Measurements from ENCODE around the gene UBE3A.

The UBE3A gene

DNA sequence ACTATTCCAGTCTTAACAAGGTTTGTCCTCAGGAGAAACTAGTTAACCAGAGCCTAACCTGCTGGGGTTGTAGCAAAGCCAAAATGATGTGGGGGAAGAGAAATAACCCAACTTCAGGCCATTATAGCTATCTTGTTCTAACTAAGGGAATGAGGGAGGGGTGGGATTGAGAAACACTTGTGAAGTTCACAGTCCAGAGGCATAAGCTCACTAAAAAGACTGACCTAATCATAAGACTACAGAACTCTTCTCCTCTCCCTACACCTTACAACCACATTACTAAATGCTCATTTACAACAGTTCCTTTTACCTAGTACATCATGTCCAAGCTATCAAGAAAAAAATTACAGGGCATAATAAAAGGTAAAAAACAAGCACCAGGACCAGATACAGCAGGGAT, 52.8 kb downstream of the UBE3A start:
- no peak for DNase-seq
- no peak overlapping the region for H3K27ac ChIP-seq (ENCODE audit: insufficient read depth, low read length, poor library complexity, severe bottlenecking)
- peaks cover 3% of the 10 kb centered on the region for H3K36me3 ChIP-seq (ENCODE audit: control insufficient read depth, insufficient read depth, low read length)
- no peak overlapping the region for H3K4me3 ChIP-seq (ENCODE audit: insufficient read depth, low read depth, low read length, poor library complexity, severe bottlenecking)
- no peaks in the 10 kb centered on the region for H3K27me3 ChIP-seq (replicated peaks; ENCODE audit: control insufficient read depth, insufficient read depth, low read length, poor library complexity, severe bottlenecking)
- H3K4me1 ChIP-seq (ENCODE audit: control insufficient read depth, insufficient read depth, low read length, poor library complexity, severe bottlenecking): no peaks in the 10 kb centered on the region
- H3K9me3 ChIP-seq (ENCODE audit: control insufficient read depth, low read length): no peaks in the 10 kb centered on the region

- no peak overlapping the region for H3K4me3 ChIP-seq (ENCODE audit: insufficient read depth, low read depth, low read length, poor library complexity, severe bottlenecking)
- H3K4me1 ChIP-seq (ENCODE audit: control insufficient read depth, insufficient read depth, low read length, poor library complexity, severe bottlenecking): no peaks in the 10 kb centered on the region
- peaks cover 13% of the 10 kb centered on the region for H3K36me3 ChIP-seq (ENCODE audit: control insufficient read depth, insufficient read depth, low read length)
- H3K9me3 ChIP-seq (ENCODE audit: control insufficient read depth, low read length): no peaks in the 10 kb centered on the region
- H3K27me3 ChIP-seq (replicated peaks; ENCODE audit: control insufficient read depth, insufficient read depth, low read length, poor library complexity, severe bottlenecking): no peaks in the 10 kb centered on the region
- no peak for DNase-seq
- no peak overlapping the region for H3K27ac ChIP-seq (ENCODE audit: insufficient read depth, low read length, poor library complexity, severe bottlenecking)
Measured at GRCh38 chr15:25381579-25381978, 57.2 kb downstream of the UBE3A start.

DNA sequence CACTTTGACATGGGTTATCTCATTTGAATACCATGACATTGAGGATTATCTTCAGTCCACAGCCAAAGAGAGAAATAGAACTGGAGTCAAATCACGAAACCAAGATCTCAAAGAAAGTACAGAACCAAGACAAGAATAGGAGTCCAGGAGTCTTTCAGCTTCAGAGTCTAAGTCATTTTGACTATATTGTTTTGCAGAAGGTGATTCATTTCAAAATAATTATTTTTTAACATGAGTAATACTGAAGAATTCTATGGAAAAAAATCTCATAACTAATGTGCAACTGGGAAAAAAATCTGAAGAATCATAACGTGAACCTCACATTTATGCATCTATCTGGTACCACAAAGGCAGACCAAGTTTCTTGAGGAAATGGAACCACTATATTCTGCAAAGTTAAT, 60.3 kb downstream of the UBE3A start:
- H3K4me1 ChIP-seq (ENCODE audit: control insufficient read depth, insufficient read depth, low read length, poor library complexity, severe bottlenecking): no peaks in the 10 kb centered on the region
- peaks cover 34% of the 10 kb centered on the region for H3K36me3 ChIP-seq (ENCODE audit: control insufficient read depth, insufficient read depth, low read length)
- no peak overlapping the region for H3K4me3 ChIP-seq (ENCODE audit: insufficient read depth, low read depth, low read length, poor library complexity, severe bottlenecking)
- DNase-seq: no peak
- H3K27me3 ChIP-seq (replicated peaks; ENCODE audit: control insufficient read depth, insufficient read depth, low read length, poor library complexity, severe bottlenecking): no peaks in the 10 kb centered on the region
- H3K27ac ChIP-seq (ENCODE audit: insufficient read depth, low read length, poor library complexity, severe bottlenecking): no peak overlapping the region
- no peaks in the 10 kb centered on the region for H3K9me3 ChIP-seq (ENCODE audit: control insufficient read depth, low read length)

GRCh38 chr15:25375557-25375956, 63.3 kb downstream of the UBE3A start:
- no peak for DNase-seq
- no peaks in the 10 kb centered on the region for H3K27me3 ChIP-seq (replicated peaks; ENCODE audit: control insufficient read depth, insufficient read depth, low read length, poor library complexity, severe bottlenecking)
- H3K27ac ChIP-seq (ENCODE audit: insufficient read depth, low read length, poor library complexity, severe bottlenecking): no peak overlapping the region
- no peaks in the 10 kb centered on the region for H3K9me3 ChIP-seq (ENCODE audit: control insufficient read depth, low read length)
- peaks cover 47% of the 10 kb centered on the region for H3K36me3 ChIP-seq (ENCODE audit: control insufficient read depth, insufficient read depth, low read length)
- H3K4me1 ChIP-seq (ENCODE audit: control insufficient read depth, insufficient read depth, low read length, poor library complexity, severe bottlenecking): no peaks in the 10 kb centered on the region
- no peak overlapping the region for H3K4me3 ChIP-seq (ENCODE audit: insufficient read depth, low read depth, low read length, poor library complexity, severe bottlenecking)

DNA sequence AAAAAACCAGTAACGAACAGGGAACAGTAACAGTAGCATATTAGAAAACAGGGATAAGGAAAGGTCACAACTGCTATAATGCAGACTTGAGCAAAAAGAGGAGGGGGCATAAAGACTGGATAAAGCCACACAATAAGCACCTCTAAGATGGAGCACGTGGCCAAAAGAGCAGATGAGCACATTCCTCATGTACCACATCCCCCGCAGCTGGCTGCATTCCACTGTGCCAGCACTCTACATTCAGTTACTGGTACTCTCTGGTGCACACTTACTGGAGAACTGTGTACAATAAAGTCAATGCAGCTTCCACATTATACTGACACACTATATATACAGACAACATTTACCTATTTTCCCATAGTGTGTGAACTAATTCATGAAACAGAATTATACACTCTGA, 64.7 kb downstream of the UBE3A start:
- Histone ChIP-seq H3K36me3 (ENCODE audit: control insufficient read depth, insufficient read depth, low read length) (peaks cover 48% of the 10 kb centered on the region), H3K27ac (ENCODE audit: insufficient read depth, low read length, poor library complexity, severe bottlenecking) (no peak overlapping the region), H3K27me3 (replicated peaks; ENCODE audit: control insufficient read depth, insufficient read depth, low read length, poor library complexity, severe bottlenecking) (no peaks in the 10 kb centered on the region), H3K4me3 (ENCODE audit: insufficient read depth, low read depth, low read length, poor library complexity, severe bottlenecking) (no peak overlapping the region), H3K4me1 (ENCODE audit: control insufficient read depth, insufficient read depth, low read length, poor library complexity, severe bottlenecking) (no peaks in the 10 kb centered on the region), H3K9me3 (ENCODE audit: control insufficient read depth, low read length) (no peaks in the 10 kb centered on the region)
- no peak for DNase-seq

- no peak for DNase-seq
- Histone ChIP-seq H3K36me3 (ENCODE audit: control insufficient read depth, insufficient read depth, low read length) (peaks cover 48% of the 10 kb centered on the region), H3K9me3 (ENCODE audit: control insufficient read depth, low read length) (no peaks in the 10 kb centered on the region), H3K27me3 (replicated peaks; ENCODE audit: control insufficient read depth, insufficient read depth, low read length, poor library complexity, severe bottlenecking) (no peaks in the 10 kb centered on the region), H3K4me3 (ENCODE audit: insufficient read depth, low read depth, low read length, poor library complexity, severe bottlenecking) (no peak overlapping the region), H3K4me1 (ENCODE audit: control insufficient read depth, insufficient read depth, low read length, poor library complexity, severe bottlenecking) (no peaks in the 10 kb centered on the region), H3K27ac (ENCODE audit: insufficient read depth, low read length, poor library complexity, severe bottlenecking) (no peak overlapping the region)
Measured at GRCh38 chr15:25372298-25372697, 66.5 kb downstream of the UBE3A start.

DNA sequence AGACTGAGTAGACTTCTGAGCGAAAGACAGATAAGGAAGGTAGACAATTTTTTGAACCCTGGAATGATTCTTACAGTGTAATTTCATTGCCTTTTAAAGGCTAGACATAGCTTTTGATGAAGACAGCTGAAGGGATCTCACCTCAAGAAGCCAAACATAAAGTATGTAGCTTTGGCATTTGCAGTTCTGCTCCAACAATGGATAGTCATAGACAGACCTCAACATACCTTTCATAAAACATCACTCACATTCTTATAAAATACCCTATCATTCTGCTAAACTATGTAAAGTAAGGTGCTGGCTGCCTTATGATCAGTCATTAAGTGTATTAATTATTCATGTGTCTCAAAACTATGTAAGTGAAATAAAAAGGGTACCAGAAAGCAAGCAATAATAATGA, 70.0 kb downstream of the UBE3A start:
- DNase-seq: no peak
- no peaks in the 10 kb centered on the region for H3K9me3 ChIP-seq (ENCODE audit: control insufficient read depth, low read length)

DNA sequence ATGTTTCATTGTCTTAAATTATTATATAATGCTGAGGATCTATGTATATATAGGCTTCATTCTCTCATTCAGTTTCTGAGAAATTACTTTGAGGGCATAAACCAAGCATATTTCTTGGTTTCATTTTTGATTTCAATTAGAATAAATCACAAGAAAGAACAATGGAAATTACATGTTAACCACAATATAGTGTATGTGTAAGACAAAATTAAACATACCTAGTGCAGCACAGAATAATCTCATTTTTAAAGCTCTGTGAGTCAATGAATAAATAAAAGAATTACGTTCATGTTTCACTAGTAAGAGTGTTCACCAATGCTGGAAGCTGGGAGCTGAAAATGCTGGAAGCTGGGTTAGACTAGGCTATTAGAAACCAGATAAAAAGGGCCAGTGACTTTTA, 72.8 kb downstream of the UBE3A start:
- no peaks in the 10 kb centered on the region for H3K9me3 ChIP-seq (ENCODE audit: control insufficient read depth, low read length)
- DNase-seq: no peak
- no peak overlapping the region for H3K27ac ChIP-seq (ENCODE audit: insufficient read depth, low read length, poor library complexity, severe bottlenecking)
- no peaks in the 10 kb centered on the region for H3K4me1 ChIP-seq (ENCODE audit: control insufficient read depth, insufficient read depth, low read length, poor library complexity, severe bottlenecking)
- H3K36me3 ChIP-seq (ENCODE audit: control insufficient read depth, insufficient read depth, low read length): peaks cover 17% of the 10 kb centered on the region
- H3K4me3 ChIP-seq (ENCODE audit: insufficient read depth, low read depth, low read length, poor library complexity, severe bottlenecking): no peak overlapping the region
- H3K27me3 ChIP-seq (replicated peaks; ENCODE audit: control insufficient read depth, insufficient read depth, low read length, poor library complexity, severe bottlenecking): no peaks in the 10 kb centered on the region

More for the DNA sequence above, 70.0 kb downstream of the UBE3A start:
- H3K27ac ChIP-seq (ENCODE audit: insufficient read depth, low read length, poor library complexity, severe bottlenecking): no peak overlapping the region
- H3K4me3 ChIP-seq (ENCODE audit: insufficient read depth, low read depth, low read length, poor library complexity, severe bottlenecking): no peak overlapping the region
- H3K36me3 ChIP-seq (ENCODE audit: control insufficient read depth, insufficient read depth, low read length): peaks cover 33% of the 10 kb centered on the region
- no peaks in the 10 kb centered on the region for H3K27me3 ChIP-seq (replicated peaks; ENCODE audit: control insufficient read depth, insufficient read depth, low read length, poor library complexity, severe bottlenecking)
- H3K4me1 ChIP-seq (ENCODE audit: control insufficient read depth, insufficient read depth, low read length, poor library complexity, severe bottlenecking): no peaks in the 10 kb centered on the region

GRCh38 chr15:25362545-25362944, 76.3 kb downstream of the UBE3A start:
- H3K4me3 ChIP-seq (ENCODE audit: insufficient read depth, low read depth, low read length, poor library complexity, severe bottlenecking): no peak overlapping the region
- peaks cover 13% of the 10 kb centered on the region for H3K36me3 ChIP-seq (ENCODE audit: control insufficient read depth, insufficient read depth, low read length)
- H3K27me3 ChIP-seq (replicated peaks; ENCODE audit: control insufficient read depth, insufficient read depth, low read length, poor library complexity, severe bottlenecking): no peaks in the 10 kb centered on the region
- no peaks in the 10 kb centered on the region for H3K4me1 ChIP-seq (ENCODE audit: control insufficient read depth, insufficient read depth, low read length, poor library complexity, severe bottlenecking)
- no peak overlapping the region for H3K27ac ChIP-seq (ENCODE audit: insufficient read depth, low read length, poor library complexity, severe bottlenecking)
- DNase-seq: no peak
- no peaks in the 10 kb centered on the region for H3K9me3 ChIP-seq (ENCODE audit: control insufficient read depth, low read length)

DNA sequence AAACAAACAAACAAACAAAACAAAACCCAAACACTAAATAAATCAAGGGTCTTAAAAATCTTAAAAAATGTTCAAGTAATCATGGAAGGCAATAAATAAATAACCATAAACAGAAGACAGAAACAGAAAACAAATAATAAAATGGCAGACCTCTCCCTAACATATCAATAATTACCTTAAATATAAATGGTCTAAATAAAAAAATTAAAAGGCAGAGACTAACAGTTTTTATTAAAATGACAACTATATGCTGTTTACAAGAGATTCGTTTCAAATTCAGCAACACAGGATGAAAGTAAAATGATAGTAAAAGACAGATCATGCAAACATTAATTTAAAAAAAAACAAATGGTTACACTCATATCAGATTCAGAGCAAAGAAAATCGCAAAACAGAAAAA, 91.1 kb downstream of the UBE3A start:
- Histone ChIP-seq H3K4me1 (ENCODE audit: control insufficient read depth, insufficient read depth, low read length, poor library complexity, severe bottlenecking) (no peaks in the 10 kb centered on the region), H3K27me3 (replicated peaks; ENCODE audit: control insufficient read depth, insufficient read depth, low read length, poor library complexity, severe bottlenecking) (no peaks in the 10 kb centered on the region), H3K9me3 (ENCODE audit: control insufficient read depth, low read length) (peaks cover 4% of the 10 kb centered on the region), H3K4me3 (ENCODE audit: insufficient read depth, low read depth, low read length, poor library complexity, severe bottlenecking) (no peak overlapping the region), H3K36me3 (ENCODE audit: control insufficient read depth, insufficient read depth, low read length) (peaks cover 16% of the 10 kb centered on the region), H3K27ac (ENCODE audit: insufficient read depth, low read length, poor library complexity, severe bottlenecking) (no peak overlapping the region)
- DNase-seq: no peak

- H3K27ac ChIP-seq (ENCODE audit: insufficient read depth, low read length, poor library complexity, severe bottlenecking): no peak overlapping the region
- H3K4me3 ChIP-seq (ENCODE audit: insufficient read depth, low read depth, low read length, poor library complexity, severe bottlenecking): no peak overlapping the region
- H3K4me1 ChIP-seq (ENCODE audit: control insufficient read depth, insufficient read depth, low read length, poor library complexity, severe bottlenecking): no peaks in the 10 kb centered on the region
- no peaks in the 10 kb centered on the region for H3K27me3 ChIP-seq (replicated peaks; ENCODE audit: control insufficient read depth, insufficient read depth, low read length, poor library complexity, severe bottlenecking)
- DNase-seq: no peak
- peaks cover 4% of the 10 kb centered on the region for H3K9me3 ChIP-seq (ENCODE audit: control insufficient read depth, low read length)
- H3K36me3 ChIP-seq (ENCODE audit: control insufficient read depth, insufficient read depth, low read length): peaks cover 12% of the 10 kb centered on the region
Measured at GRCh38 chr15:25346371-25346770, 92.5 kb downstream of the UBE3A start.
